GM21528 (cell line): ENCODE data around the gene LARP4.
"Not testable (repeated sequence)": the region's sequence is repeated elsewhere in the genome, so short reads cannot be mapped to it uniquely, and the experiment has no call there.

Experiments used
- ATAC-seq: cut with Tn5 transposase; IDR thresholded peaks from one replicate; pipeline ENCODE4 v1.9.1; 2021; ENCODE audit warnings: mild to moderate bottlenecking, moderate library complexity; ENCODE audit not compliant: unreplicated experiment, low FRiP score

The LARP4 gene

DNA sequence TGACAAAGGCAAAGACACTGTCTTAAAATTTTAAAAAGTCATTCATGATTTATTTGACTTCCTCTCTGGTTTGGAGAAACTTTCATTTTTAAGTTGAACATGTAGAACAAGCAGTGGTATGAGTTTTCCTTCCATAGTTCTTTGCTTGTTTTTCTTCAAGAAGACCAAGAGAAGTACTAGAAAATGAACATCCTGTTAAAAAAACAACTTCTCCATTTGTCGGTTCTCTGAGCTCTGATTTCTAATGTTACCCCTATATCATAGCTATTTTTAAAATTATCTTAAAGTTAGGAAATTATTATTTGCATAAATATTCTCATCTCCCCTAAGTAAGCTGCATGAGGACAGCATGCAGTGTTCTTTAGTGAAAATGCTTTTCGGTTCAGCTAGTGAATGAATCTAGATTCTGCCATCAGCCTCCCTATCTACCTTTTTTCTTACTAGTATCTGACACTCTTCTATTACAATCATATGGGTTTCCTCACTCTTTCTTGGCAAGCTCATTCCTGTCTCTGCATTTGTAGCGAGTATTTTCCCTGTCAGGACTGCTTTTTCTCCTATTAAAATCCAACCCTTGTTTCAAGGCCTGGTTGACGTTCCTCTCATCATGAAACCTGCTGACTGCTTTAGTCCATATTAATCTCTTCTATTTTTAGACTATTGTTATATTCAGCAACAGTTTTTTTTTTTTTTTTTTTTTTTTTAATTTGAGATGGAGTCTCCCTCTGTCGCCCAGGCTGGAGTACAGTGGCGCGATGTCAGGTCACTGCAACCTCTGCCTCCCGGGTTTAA lies 119.9 kb downstream of the LARP4 start:
- no peak for ATAC-seq

DNA sequence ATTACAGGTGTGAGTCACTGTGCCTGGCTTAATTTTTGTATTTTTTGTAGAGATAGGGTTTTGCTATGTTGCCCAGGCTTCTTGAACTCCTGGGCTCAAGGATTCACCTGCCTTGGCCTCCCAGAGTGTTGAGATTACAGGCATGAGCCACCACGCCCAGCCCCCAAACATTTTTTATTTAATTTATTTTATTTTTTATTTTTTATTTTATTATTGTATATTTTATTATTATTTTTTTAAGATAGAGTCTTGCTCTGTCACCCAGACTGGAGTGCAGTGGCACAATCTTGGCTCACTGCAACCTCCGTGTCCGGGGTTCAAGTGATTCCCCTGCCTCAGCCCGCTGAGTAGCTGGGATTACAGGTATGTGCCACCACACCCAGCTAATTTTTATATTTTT lies 121.1 kb downstream of the LARP4 start:
- not testable (repeated sequence) for ATAC-seq

DNA sequence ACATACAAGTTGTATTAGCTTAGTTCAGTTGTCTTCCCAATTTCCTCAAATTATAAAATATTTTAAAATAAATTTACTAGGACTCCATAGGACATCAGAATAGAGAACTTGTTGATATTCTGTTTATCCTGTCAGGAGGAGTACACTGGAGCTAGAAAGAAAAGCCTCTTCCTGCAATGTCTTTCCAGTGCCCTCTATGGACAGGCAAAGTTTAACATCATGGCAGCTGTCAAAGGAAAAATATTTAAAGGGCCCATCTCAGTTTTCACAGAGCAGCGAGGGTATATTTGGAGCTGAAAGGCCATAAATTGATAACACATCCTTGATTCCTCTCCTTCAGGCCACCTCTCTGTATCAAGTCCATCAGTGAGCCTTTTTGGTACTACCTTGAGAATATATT lies 123.1 kb downstream of the LARP4 start:
- ATAC-seq: no peak

DNA sequence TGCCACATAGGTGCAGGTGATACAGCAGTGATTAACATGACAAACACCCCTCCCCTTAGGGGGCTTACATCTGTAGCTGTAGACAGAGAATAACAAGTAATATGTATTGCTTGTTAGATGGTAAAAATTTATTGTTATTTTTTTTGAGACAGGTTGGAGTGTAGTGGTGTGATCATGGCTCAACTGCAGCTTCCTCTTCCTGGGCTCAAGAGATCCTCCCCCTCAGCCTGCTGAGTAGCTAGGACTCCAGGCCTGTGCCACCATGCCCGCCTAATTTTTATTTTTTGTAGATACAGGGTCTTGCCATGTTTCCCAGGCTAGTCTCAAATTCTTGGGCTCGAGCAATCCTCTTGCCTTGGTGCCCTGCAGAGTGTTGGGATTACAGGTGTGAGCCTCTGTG lies 123.9 kb downstream of the LARP4 start:
- ATAC-seq: no peak

DNA sequence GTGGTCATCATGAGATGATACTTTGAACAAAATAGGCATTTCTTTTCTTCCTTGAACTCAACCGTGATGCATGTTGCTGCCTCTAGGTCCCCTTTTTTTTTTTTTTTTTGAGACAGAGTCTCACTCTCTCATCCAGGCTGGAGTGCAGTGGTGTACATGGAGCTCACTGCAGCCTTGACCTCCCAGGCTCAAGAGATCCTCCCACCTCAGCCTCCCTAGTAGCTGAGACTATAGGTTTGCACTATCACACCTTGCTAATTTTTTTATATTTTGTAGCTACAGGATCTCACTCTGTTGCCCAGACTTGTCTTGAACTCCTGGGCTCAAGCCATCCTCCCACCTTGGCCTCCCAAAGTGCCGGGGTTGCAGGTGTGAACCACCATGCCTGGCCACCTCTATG lies 124.7 kb downstream of the LARP4 start:
- ATAC-seq: no peak

DNA sequence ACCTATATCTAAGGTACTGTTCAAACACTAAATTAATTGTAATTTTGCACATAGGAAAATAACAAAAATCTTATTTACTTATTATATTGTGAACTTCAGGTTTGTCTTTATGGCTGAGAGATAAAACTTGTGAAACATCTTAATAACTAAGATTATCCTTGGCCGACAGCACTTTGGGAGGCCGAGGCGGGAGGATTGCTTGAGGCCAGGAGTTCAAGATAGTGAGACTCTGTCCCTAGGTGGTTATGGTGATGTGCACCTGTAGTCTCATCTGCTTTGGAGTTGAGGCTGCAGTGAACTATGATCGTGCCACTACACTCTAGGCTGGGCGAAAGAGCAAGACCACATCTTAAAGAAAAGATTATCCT lies 126.7 kb downstream of the LARP4 start:
- ATAC-seq: no peak

DNA sequence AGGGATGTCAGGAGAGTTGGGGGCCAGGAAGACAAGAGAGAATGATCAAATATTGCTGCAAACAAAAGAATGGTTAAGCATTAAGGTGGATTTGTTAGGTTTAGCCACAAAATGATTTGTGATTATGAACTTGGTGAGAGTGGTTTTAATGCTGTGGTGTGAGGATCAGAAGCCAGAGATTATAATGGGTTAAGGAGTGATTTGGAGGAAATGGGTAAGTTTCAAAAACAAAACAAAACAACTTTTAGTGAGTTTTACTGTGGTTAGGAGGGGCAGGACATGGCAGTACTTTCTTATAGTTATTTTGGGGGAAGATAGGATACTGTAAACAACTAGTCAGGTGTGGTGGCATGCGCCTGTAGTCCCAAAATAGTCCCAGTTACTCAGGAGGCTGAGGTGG lies 128.1 kb downstream of the LARP4 start:
- no peak for ATAC-seq

DNA sequence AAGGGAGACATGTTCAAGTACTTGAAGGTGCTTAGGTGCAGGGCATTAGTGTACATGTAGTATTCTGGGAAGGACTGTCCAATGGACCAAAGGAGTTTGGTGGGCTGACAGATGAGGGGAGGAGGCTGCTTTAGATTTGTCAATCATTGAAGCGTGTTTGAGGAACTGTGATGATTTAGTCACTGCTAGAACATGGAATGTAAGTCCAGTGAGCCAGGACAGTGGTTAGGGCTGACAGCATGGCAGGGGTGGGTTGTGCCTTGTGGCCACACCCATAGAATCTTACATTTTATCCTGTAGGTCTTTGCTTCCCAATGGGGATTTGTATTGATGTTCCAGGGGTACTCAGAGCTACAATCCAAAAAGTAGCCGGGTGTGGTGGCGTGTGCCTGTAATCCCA lies 128.7 kb downstream of the LARP4 start:
- no peak for ATAC-seq
